A549 (cell line): Measurements from ENCODE around the gene ABCA4.

Experiments
- CBX8 ChIP-seq: fragments of 200-600 bp; sonication (generic); IDR thresholded peaks from 2 replicates; pipeline ENCODE4 v1.6.1; 2016
- CEBPB ChIP-seq, 2 experiments: fragments of >200 bp in 1 of 2; sonication (Bioruptor Twin) in 1 of 2; formaldehyde crosslinking in 1 of 2; IDR thresholded peaks; 2 replicates each; pipeline ENCODE4 v1.6.1; 2012 to 2016
- CTCF ChIP-seq: fragments of >200 bp; sonication (Bioruptor Twin); formaldehyde crosslinking; IDR thresholded peaks from 3 replicates; pipeline ENCODE4 v1.5.1; 2016
- EHMT2 ChIP-seq: fragments of 200-600 bp; sonication (generic); IDR thresholded peaks from 2 replicates; pipeline ENCODE4 v1.6.1; 2016; ENCODE audit warnings: antibody characterized with exemption, low read depth, mild to moderate bottlenecking, moderate library complexity
- HDAC2 ChIP-seq: fragments of 200-600 bp; sonication (generic); IDR thresholded peaks from 2 replicates; pipeline ENCODE4 v1.6.1; 2016
- MYC ChIP-seq: IDR thresholded peaks from 2 replicates; pipeline ENCODE4 v1.6.1; 2012; ENCODE audit warnings: mild to moderate bottlenecking, inconsistent platforms, low read length, improper control_type of control experiment, borderline replicate concordance
- POLR2A ChIP-seq: IDR thresholded peaks from 2 replicates; pipeline ENCODE4 v1.6.1; 2012; ENCODE audit warnings: mild to moderate bottlenecking, low read length
- RAD21 ChIP-seq, 2 experiments: fragments of >200 bp in 1 of 2; sonication (Bioruptor Twin) in 1 of 2; formaldehyde crosslinking in 1 of 2; IDR thresholded peaks in 1 of 2; conservative IDR thresholded peaks in 1 of 2; 2 replicates in 1 of 2; 3 replicates in 1 of 2; pipeline ENCODE4 v1.6.1; 2012 to 2018; ENCODE audit warnings: inconsistent platforms in 1 of 2
- TF ChIP-seq, protein P1 (sequence below): fragments of 150-350 bp; IDR thresholded peaks from 2 replicates; pipeline ENCODE4 v1.6.1; 2014; ENCODE audit warnings: low read depth, mild to moderate bottlenecking, low read length

- TF ChIP-seq RAD21 (conservative IDR thresholded peaks at IDR 0.05 in 1 of 2, IDR thresholded peaks at IDR 0.05 in 1 of 2), result no peak
- TF ChIP-seq HDAC2, result no peak
- no peak for TF ChIP-seq POLR2A
- no peak for TF ChIP-seq CTCF
- TF ChIP-seq, protein P1, sequence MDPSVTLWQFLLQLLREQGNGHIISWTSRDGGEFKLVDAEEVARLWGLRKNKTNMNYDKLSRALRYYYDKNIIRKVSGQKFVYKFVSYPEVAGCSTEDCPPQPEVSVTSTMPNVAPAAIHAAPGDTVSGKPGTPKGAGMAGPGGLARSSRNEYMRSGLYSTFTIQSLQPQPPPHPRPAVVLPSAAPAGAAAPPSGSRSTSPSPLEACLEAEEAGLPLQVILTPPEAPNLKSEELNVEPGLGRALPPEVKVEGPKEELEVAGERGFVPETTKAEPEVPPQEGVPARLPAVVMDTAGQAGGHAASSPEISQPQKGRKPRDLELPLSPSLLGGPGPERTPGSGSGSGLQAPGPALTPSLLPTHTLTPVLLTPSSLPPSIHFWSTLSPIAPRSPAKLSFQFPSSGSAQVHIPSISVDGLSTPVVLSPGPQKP, result no peak
- TF ChIP-seq CBX8, result no peak
- TF ChIP-seq CEBPB (IDR thresholded peaks at IDR 0.05), result no peak
- TF ChIP-seq EHMT2, result no peak
- TF ChIP-seq MYC, result no peak
These were observed 132.2 kb downstream of the ABCA4 start for GRCh38 chr1:93988634-93989350.
